Heart right ventricle (tissue), 16 donors: ENCODE data around the gene TCF4. TPM values are rescaled to one million over a fixed set of nuclear protein-coding genes. Genes with fewer than 3 reads are reported as not detected.

Experiments
- ATAC-seq, 8 donors: fragments of 200-7000 bp; cut with Tn5 transposase; one replicate each; pipeline ENCODE4 v1.9.1; 2020; ENCODE audit warnings: mild to moderate bottlenecking in 8 of 8, moderate library complexity in 8 of 8, moderate number of reproducible peaks in 1 of 8
- DNase-seq, 2 donors: peaks; one replicate each; pipeline ENCODE4 v3.0.0-alpha.2; 2020
- H3K27ac ChIP-seq, 10 donors: fragments of 200-600 bp; sonication (generic) in 2 of 10; one replicate each; pipeline versions ENCODE4 v1.5.0 to v1.8.0; 2020 to 2022; ENCODE audit warnings: mild to moderate bottlenecking in 3 of 10
- H3K27me3 ChIP-seq, 7 donors: fragments of 200-600 bp; one replicate each; pipeline ENCODE4 v1.8.0; 2021 to 2022; ENCODE audit warnings: mild to moderate bottlenecking in 2 of 7
- H3K36me3 ChIP-seq, 9 donors: fragments of 200-600 bp; sonication (generic) in 1 of 9; one replicate each; pipeline versions ENCODE4 v1.5.0 to v1.8.0; 2020 to 2022; ENCODE audit warnings: mild to moderate bottlenecking in 2 of 9
- H3K4me1 ChIP-seq, 9 donors: fragments of 200-600 bp; sonication (generic) in 1 of 9; one replicate each; pipeline versions ENCODE4 v1.5.0 to v1.8.0; 2020 to 2022; ENCODE audit warnings: mild to moderate bottlenecking in 4 of 9
- H3K4me3 ChIP-seq, 10 donors: fragments of 200-600 bp; sonication (generic) in 2 of 10; one replicate each; pipeline versions ENCODE4 v1.5.0 to v1.8.0; 2020 to 2022; ENCODE audit warnings: mild to moderate bottlenecking in 7 of 10, moderate library complexity in 2 of 10
- H3K9me3 ChIP-seq, 11 donors: fragments of 200-600 bp in 10 of 11; sonication (generic) in 2 of 11; one replicate each; pipeline versions ENCODE4 v1.5.0 to v1.8.0; 2013 to 2022; ENCODE audit warnings: mild to moderate bottlenecking in 2 of 11, control low read depth in 1 of 11, moderate library complexity in 1 of 11
- CTCF ChIP-seq, 9 donors: fragments of 200-600 bp; sonication (generic) in 2 of 9; IDR thresholded peaks; one replicate each; pipeline versions ENCODE4 v1.5.0 to v1.8.0; 2021 to 2022; ENCODE audit warnings: antibody characterized with exemption in 9 of 9, mild to moderate bottlenecking in 5 of 9, moderate library complexity in 1 of 9
- WGBS, 2 donors: extraction: QIAGEN DNeasy Blood & Tissue Kit; methylation state at CpG; one replicate each; pipeline ENCODE4 v1.1.7; 2013; ENCODE audit warnings: inconsistent platforms in 1 of 2; 5-methylcytosine and 5-hydroxymethylcytosine counted together
- intact Hi-C, 10 donors: fragments of 100-400 bp; cut with DNase I; formaldehyde crosslinking; loops; one replicate each; pipeline versions ENCODE4 v1.11.1 to v1.14.2; 2022
- polyA plus RNA-seq, 2 donors: library from polyadenylated mRNA; stranded (reverse); fragments of 200-250 nt; gene quantifications; one replicate each; pipeline ENCODE4 v1.2.3, GENCODE V29; 2013
- total RNA-seq, 10 donors: library from RNA; stranded (reverse); fragmentation: NEBNext Ultra II Directional in 3 of 10; extraction: Animal tissue kit (Norgen Biotek cat#: 25700) in 3 of 10; gene quantifications; one replicate each; pipeline versions ENCODE4 v1.2.1 to v1.2.4, GENCODE V29; 2021 to 2023
- donor health status: Arrhythmogenic right ventricular cardiomyopathy.
- donor health status: ischemic (EF 13 %, LVEDD 7.1; RV severe dilation, severe dysfunction).
- donor health status: healthy with polysubstance abuse.
- donor health status: DM: no; HTN: yes; CAD: no.
- donor health status: DM: no; HTN: no; CAD: no.
- donor health status: ischemic (EF 25% LVEDD 6.9; RV normal size, moderate dysfunction).
- donor health status: ischemic (EF 25% LVEDD 5.7; RV mildly dilated, moderate dysfunction).
- donor health status: healthy.
- donor health status: DM: yes; HTN: yes; CAD: no.
- donor health status: Ischemic cardiomyopathy.
- donor health status: ischemic (EF 35%, LVEDD 5.7; RV mildly dilated, moderate dysfunction).
- donor health status: nonischemic (EF 11% LVEDD 7.7; RV severe dilation, severe dysfunction).
- donor health status: DM: yes; HTN: yes; CAD: no.
- donor health status: PGD.
- donor health status: ischemic (EF 29% LVEDD 5.4; RV normal size, mild dysfunction).
- donor health status: nonischemic (EF 23%, LVEDD 6.1; RV moderate dilation, normal function).

TCF4 gene
- total and polyA plus RNA-seq, 12 donors: 12.6 to 90.1 (median 65.5) TPM

DNA sequence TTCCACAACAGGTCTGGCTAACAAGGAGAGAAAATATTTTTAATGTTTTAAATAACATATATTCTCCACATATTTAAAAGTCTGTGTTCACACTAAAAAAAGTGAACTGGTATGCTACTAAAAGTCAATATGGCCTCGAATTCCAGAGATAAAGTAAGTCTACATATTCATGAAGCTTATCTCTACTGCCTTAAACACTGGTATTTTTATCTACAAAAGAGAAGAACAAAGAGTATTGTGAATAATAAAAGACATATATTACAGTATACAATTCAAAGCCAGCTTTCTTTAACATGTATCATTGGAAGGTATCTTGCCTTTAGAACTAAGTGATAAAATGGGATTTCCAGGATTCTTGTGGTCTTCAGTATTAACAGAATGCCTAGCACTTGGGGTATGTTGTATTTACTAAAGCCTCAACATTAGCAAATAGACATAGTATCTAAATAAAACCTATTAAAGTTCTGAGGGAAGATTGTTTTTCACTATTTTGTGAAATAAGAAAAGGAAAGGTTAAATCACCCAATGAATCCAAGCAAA lies 325.9 kb downstream of the TCF4 start:
- peak overlapping the region in 2 of 10 donors; percentile 4 to 46 for H3K27ac ChIP-seq
- TF ChIP-seq CTCF (IDR thresholded peaks at IDR 0.05): no peak
- WGBS, 2 donors: 25 to 41% methylated on average over 1 of the region's 1 CpG
- intact Hi-C loops: loop anchor here in 4 of 10 donors (10.0 kb wide), 2 partner anchors 53 to 63 kb away; no protein-coding TSS in a partner anchor
- no peak overlapping the region for H3K4me3 ChIP-seq
- H3K36me3 ChIP-seq: peaks cover 0 to 93% (median 29%) of the 10 kb centered on the region in 9 donors
- no peaks in the 10 kb centered on the region for H3K9me3 ChIP-seq
- no peak for ATAC-seq
- peaks cover 0 to 60% (median 36%) of the 10 kb centered on the region in 9 donors for H3K4me1 ChIP-seq
- no peak for DNase-seq
- H3K27me3 ChIP-seq: no peaks in the 10 kb centered on the region

- WGBS, 2 donors: 71 to 75% methylated on average over 4 of the region's 4 CpGs
- no peak for DNase-seq
- ATAC-seq: no peak
- no peak for TF ChIP-seq CTCF (IDR thresholded peaks at IDR 0.05)
- Histone ChIP-seq H3K27ac (peak overlapping the region in 1 of 10 donors; percentile 46), H3K36me3 (peaks cover 0 to 93% (median 37%) of the 10 kb centered on the region in 9 donors), H3K4me1 (peaks cover 0 to 52% (median 29%) of the 10 kb centered on the region in 9 donors), H3K9me3 (no peaks in the 10 kb centered on the region), H3K4me3 (no peak overlapping the region), H3K27me3 (no peaks in the 10 kb centered on the region)
- intact Hi-C loops: loop anchor here in 4 of 10 donors (10.0 kb wide), 2 partner anchors 54 to 64 kb away; no protein-coding TSS in a partner anchor
Measured at GRCh38 chr18:55261253-55261652, 326.7 kb downstream of the TCF4 start.

DNA sequence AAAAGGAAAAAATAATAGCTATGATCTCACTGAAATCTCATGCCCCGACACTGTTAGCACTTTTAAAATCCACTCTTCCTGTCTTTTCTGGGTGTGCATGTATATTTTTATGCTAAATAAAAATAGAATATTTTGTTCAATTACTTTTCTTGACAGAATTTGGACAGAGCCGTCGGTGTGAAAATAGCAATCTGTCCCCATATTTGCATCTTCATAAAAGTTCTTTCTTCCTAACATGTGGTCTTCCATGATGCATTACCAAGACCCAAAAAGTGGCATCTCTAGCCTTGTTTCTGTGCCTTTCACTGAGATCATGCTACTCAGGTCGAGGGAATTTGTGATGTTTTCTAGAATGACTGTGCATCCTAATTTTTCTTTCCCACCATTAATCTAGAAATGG lies 329.9 kb downstream of the TCF4 start:
- peaks cover 0 to 24% (median 7%) of the 10 kb centered on the region in 9 donors for H3K4me1 ChIP-seq
- no peak overlapping the region for H3K27ac ChIP-seq
- no peak for TF ChIP-seq CTCF (IDR thresholded peaks at IDR 0.05)
- intact Hi-C loops: loop anchor here in 2 of 10 donors (10.0 kb wide), 2 partner anchors 57 to 327 kb away; partner anchors contain the start of gene TCF4 (in 1 of the 2)
- 91 to 94% methylated on average over 4 of the region's 4 CpGs for WGBS, 2 donors
- no peaks in the 10 kb centered on the region for H3K9me3 ChIP-seq
- peaks cover 0 to 100% (median 56%) of the 10 kb centered on the region in 9 donors for H3K36me3 ChIP-seq
- DNase-seq: no peak
- no peaks in the 10 kb centered on the region for H3K27me3 ChIP-seq
- no peak for ATAC-seq
- no peak overlapping the region for H3K4me3 ChIP-seq

DNA sequence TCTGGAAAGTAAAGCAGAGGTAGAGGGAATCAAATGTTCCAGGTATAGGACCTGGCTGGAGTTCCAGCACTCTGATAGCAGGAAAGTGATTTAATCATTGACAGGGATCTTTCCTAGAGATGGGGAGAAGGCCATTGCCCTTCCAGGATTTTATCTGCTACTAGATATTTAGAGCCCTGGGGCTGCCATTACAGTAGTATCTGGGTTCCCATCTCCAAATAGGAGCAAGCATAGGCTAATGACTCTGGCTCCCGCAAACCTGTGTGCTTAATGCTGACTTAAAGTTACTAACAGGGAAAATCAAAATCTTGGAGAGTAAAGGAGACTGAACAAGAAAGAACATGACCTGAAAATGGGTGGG lies 331.1 kb downstream of the TCF4 start:
- H3K4me3 ChIP-seq: no peak overlapping the region
- no peaks in the 10 kb centered on the region for H3K9me3 ChIP-seq

More for the DNA sequence above, 331.1 kb downstream of the TCF4 start:
- Histone ChIP-seq H3K27ac (peak overlapping the region in 1 of 10 donors; percentile 21), H3K36me3 (peaks cover 0 to 90% (median 57%) of the 10 kb centered on the region in 9 donors), H3K4me1 (peaks cover 3 to 32% (median 19%) of the 10 kb centered on the region in 9 donors), H3K27me3 (no peaks in the 10 kb centered on the region)
- intact Hi-C loops: loop anchor here in 2 of 10 donors (10.0 kb wide), 2 partner anchors 58 to 328 kb away; partner anchors contain the start of gene TCF4 (in 1 of the 2)
- no peak for ATAC-seq
- WGBS, 2 donors: 95 to 100% methylated on average over 1 of the region's 1 CpG
- TF ChIP-seq CTCF (IDR thresholded peaks at IDR 0.05): no peak
- no peak for DNase-seq
